Hepatocyte (in vitro differentiated cells): ENCODE data around the gene LDLRAD3. TPM values are rescaled to one million over a fixed set of nuclear protein-coding genes. Genes with fewer than 3 reads are reported as not detected.

Experiments used
- DNase-seq: peaks from one replicate; pipeline ENCODE4 v3.0.0-alpha.2; 2016; ENCODE audit warnings: low spot score
- H2AFZ ChIP-seq: fragments of 200-600 bp; sonication (generic); 2 replicates; pipeline ENCODE4 v1.6.0; 2016; ENCODE audit warnings: antibody characterized with exemption, mild to moderate bottlenecking
- H3K27ac ChIP-seq: fragments of 200-600 bp; sonication (generic); 2 replicates; pipeline ENCODE4 v1.5.1; 2016; ENCODE audit warnings: mild to moderate bottlenecking
- H3K27me3 ChIP-seq: fragments of 200-600 bp; sonication (generic); 2 replicates; pipeline ENCODE4 v1.6.1; 2016
- H3K36me3 ChIP-seq: fragments of 200-600 bp; sonication (generic); replicated peaks from 2 replicates; pipeline ENCODE4 v1.5.1; 2016; ENCODE audit warnings: low read depth; ENCODE audit not compliant: insufficient read depth
- H3K4me1 ChIP-seq: fragments of 200-600 bp; sonication (generic); 2 replicates; pipeline ENCODE4 v1.5.1; 2016; ENCODE audit warnings: mild to moderate bottlenecking, moderate library complexity; ENCODE audit not compliant: insufficient read depth
- H3K4me2 ChIP-seq: fragments of 200-600 bp; sonication (generic); 2 replicates; pipeline ENCODE4 v1.6.0; 2016
- H3K4me3 ChIP-seq: fragments of 200-600 bp; sonication (generic); 2 replicates; pipeline ENCODE4 v1.5.1; 2016; ENCODE audit warnings: mild to moderate bottlenecking
- H3K79me2 ChIP-seq: fragments of 200-600 bp; sonication (generic); 2 replicates; pipeline ENCODE4 v1.6.0; 2017; ENCODE audit warnings: mild to moderate bottlenecking
- H3K9me2 ChIP-seq: fragments of 200-600 bp; sonication (generic); replicated peaks from 2 replicates; pipeline ENCODE4 v1.6.0; 2017; ENCODE audit warnings: mild to moderate bottlenecking; ENCODE audit not compliant: insufficient read depth
- H3K9me3 ChIP-seq: fragments of 200-600 bp; sonication (generic); 2 replicates; pipeline ENCODE4 v1.5.1; 2016; ENCODE audit warnings: low read depth, mild to moderate bottlenecking
- H4K20me1 ChIP-seq: fragments of 200-600 bp; sonication (generic); 2 replicates; pipeline ENCODE4 v1.6.0; 2016; ENCODE audit warnings: mild to moderate bottlenecking; ENCODE audit not compliant: insufficient read depth, poor library complexity, severe bottlenecking
- EZH2 ChIP-seq: fragments of 200-600 bp; sonication (generic); IDR thresholded peaks from 2 replicates; pipeline ENCODE4 v1.6.1; 2016; ENCODE audit warnings: antibody characterized with exemption, mild to moderate bottlenecking, borderline replicate concordance
- EZH2phosphoT487 ChIP-seq: fragments of 200-600 bp; sonication (generic); IDR thresholded peaks from one replicate; pipeline ENCODE4 v1.6.1; 2018; ENCODE audit warnings: antibody characterized with exemption, mild to moderate bottlenecking, low read depth, moderate library complexity; ENCODE audit not compliant: unreplicated experiment, severe bottlenecking
- WGBS: methylation state at CpG from one replicate; pipeline ENCODE4 v1.1.6; 2016; ENCODE audit warnings: low lambda C conversion rate; ENCODE audit errors: missing lambda C conversion rate; 5-methylcytosine and 5-hydroxymethylcytosine counted together
- polyA plus RNA-seq: library from polyadenylated mRNA; unstranded; fragments of >200 nt; fragmentation: Nextera tagmentation; extraction: Ambion mirVana; gene quantifications from 2 replicates; pipeline ENCODE4 v1.2.1, GENCODE V29; 2016
- total RNA-seq: library from RNA; depleted of rRNA; stranded (reverse); fragments of >200 nt; gene quantifications from 2 replicates; pipeline ENCODE4 v1.2.3, GENCODE V29; 2014
- TF ChIP-seq, protein P1 (sequence below): fragments of 200-600 bp; sonication (generic); IDR thresholded peaks from 2 replicates; pipeline ENCODE4 v1.5.1; 2016; ENCODE audit warnings: antibody characterized with exemption, mild to moderate bottlenecking; ENCODE audit not compliant: poor library complexity

The LDLRAD3 gene
- total and polyA plus RNA-seq, 2 experiments from 2014 or later: 12.2 TPM

DNA sequence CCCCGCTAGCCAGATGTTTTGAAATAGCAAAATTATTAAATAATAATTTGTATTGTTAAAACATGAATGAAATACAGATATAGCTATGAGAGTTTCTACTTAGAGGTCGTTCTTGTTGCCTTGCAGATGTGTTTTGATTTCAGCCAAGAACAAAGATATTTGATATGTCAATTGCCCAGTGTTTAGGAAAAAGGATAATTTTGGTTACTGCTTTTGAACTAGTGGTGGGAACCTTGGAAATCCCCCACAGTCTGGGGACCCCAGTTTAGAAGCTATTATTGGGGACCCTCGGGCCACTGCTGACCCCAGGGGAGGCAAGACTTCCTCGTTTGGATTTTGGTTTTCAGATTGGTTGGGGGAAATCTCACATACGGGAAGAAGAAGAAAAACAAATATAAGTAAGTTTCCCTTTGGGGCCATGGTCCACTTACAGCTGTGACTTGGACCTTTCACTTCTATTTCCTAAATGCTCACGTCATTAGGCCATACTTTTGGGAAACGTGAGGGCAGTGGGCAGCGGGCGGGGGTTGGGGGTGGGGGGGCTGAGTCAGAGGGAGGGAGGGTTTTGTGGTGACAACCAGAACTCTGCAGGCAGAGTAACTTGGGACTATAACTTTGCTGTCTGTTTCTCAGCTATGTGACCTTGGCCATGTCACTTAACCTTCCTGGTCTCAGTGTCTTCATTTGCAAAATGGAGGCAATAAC lies 37.0 kb downstream of the LDLRAD3 start:
- no peaks in the 10 kb centered on the region for H3K9me2 ChIP-seq
- no peak overlapping the region for H3K4me2 ChIP-seq
- H3K27ac ChIP-seq: no peak overlapping the region
- TF ChIP-seq EZH2: no peak
- no peak for TF ChIP-seq EZH2phosphoT487
- TF ChIP-seq, protein P1, sequence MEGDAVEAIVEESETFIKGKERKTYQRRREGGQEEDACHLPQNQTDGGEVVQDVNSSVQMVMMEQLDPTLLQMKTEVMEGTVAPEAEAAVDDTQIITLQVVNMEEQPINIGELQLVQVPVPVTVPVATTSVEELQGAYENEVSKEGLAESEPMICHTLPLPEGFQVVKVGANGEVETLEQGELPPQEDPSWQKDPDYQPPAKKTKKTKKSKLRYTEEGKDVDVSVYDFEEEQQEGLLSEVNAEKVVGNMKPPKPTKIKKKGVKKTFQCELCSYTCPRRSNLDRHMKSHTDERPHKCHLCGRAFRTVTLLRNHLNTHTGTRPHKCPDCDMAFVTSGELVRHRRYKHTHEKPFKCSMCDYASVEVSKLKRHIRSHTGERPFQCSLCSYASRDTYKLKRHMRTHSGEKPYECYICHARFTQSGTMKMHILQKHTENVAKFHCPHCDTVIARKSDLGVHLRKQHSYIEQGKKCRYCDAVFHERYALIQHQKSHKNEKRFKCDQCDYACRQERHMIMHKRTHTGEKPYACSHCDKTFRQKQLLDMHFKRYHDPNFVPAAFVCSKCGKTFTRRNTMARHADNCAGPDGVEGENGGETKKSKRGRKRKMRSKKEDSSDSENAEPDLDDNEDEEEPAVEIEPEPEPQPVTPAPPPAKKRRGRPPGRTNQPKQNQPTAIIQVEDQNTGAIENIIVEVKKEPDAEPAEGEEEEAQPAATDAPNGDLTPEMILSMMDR: no peak
- no peaks in the 10 kb centered on the region for H3K27me3 ChIP-seq
- H3K4me1 ChIP-seq: no peaks in the 10 kb centered on the region
- no peaks in the 10 kb centered on the region for H3K36me3 ChIP-seq
- H3K9me3 ChIP-seq: no peaks in the 10 kb centered on the region
- no peaks in the 10 kb centered on the region for H4K20me1 ChIP-seq
- peaks cover 14% of the 10 kb centered on the region for H3K79me2 ChIP-seq
- no peak overlapping the region for H2AFZ ChIP-seq
- WGBS: 81% methylated on average over 9 of the region's 9 CpGs
- H3K4me3 ChIP-seq: no peak overlapping the region
- no peak for DNase-seq

DNA sequence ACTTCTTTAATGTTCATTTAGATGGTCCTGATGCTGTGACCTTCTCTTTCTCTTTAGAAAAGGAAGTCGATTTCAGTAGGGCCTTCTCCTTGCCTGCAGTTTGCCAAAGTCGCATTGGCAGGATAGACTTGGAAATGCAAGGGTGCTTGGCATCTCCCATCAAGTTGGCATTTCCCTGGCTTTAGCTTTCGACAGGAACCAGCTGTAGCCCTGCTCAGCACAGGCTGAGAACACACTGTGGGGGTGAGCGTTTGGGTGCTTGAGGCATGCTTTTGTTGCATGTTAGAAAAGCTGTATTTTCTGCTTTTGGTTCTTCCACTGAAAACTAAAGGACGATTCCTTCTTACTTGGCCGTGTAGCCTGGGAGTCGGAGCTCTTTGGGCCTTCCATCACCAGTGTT lies 37.7 kb downstream of the LDLRAD3 start:
- Histone ChIP-seq H3K4me3 (no peak overlapping the region), H4K20me1 (no peaks in the 10 kb centered on the region)
- 92% methylated on average over 7 of the region's 7 CpGs for WGBS

DNA sequence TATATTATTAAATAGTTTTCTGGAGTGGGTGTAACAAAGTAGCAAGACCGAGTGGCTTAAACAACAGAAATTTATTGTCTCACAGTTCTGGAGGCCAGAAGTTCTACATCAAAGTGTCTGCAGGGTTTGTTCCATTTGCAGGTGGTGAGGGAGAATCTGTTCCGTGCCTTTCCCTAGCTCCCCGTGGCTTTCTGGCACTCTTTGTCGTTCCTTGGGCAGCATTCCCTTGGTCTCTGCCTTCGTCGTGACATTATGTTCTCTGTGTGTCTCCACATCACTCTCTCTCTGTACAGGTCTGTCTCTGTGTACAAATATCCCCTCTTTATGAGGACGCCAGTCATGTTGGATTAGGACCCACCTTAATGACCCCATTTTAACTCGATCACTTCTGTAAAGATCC lies 38.2 kb downstream of the LDLRAD3 start:
- no peak for DNase-seq
- Histone ChIP-seq H3K4me2 (no peak overlapping the region), H3K4me1 (no peaks in the 10 kb centered on the region), H3K27me3 (no peaks in the 10 kb centered on the region), H3K4me3 (no peak overlapping the region), H3K9me2 (no peaks in the 10 kb centered on the region), H3K9me3 (no peaks in the 10 kb centered on the region), H4K20me1 (no peaks in the 10 kb centered on the region), H2AFZ (no peak overlapping the region), H3K36me3 (no peaks in the 10 kb centered on the region), H3K79me2 (peaks cover 18% of the 10 kb centered on the region), H3K27ac (no peak overlapping the region)
- TF ChIP-seq, protein P1: no peak
- TF ChIP-seq EZH2 (no peak), EZH2phosphoT487 (no peak)
- 88% methylated on average over 8 of the region's 8 CpGs for WGBS

More for the DNA sequence above, 37.7 kb downstream of the LDLRAD3 start:
- Histone ChIP-seq H3K4me1 (no peaks in the 10 kb centered on the region), H3K27ac (no peak overlapping the region), H3K27me3 (no peaks in the 10 kb centered on the region), H2AFZ (no peak overlapping the region), H3K9me2 (no peaks in the 10 kb centered on the region), H3K4me2 (no peak overlapping the region), H3K36me3 (no peaks in the 10 kb centered on the region), H3K79me2 (peaks cover 17% of the 10 kb centered on the region), H3K9me3 (no peaks in the 10 kb centered on the region)
- DNase-seq: no peak
- TF ChIP-seq, protein P1: no peak

DNA sequence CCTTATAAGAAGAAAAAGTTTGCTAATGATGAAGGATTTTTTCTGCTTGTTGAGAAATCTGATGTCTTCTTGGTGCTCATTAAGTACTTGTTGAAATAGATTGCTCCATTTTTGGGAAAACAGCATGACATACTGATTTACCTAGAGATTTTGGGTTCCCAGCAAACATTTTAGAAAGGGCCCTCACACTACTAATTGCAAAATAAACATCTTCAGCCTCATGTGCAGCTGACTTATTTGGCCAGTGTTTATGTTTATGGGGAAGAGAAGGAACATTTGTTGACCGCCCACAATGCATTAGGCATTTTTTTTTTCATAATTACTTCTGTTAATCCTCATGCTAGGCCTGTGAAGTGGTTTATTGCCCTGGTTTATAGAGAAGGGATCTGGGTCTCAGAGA lies 40.1 kb downstream of the LDLRAD3 start:
- H3K4me3 ChIP-seq: no peak overlapping the region
- peaks cover 22% of the 10 kb centered on the region for H3K79me2 ChIP-seq
- no peaks in the 10 kb centered on the region for H4K20me1 ChIP-seq
- H3K9me2 ChIP-seq: no peaks in the 10 kb centered on the region
- no peaks in the 10 kb centered on the region for H3K27me3 ChIP-seq
- TF ChIP-seq EZH2phosphoT487 (no peak), EZH2 (no peak)
- TF ChIP-seq, protein P1: no peak
- no peak for DNase-seq
- H2AFZ ChIP-seq: no peak overlapping the region
- H3K4me2 ChIP-seq: no peak overlapping the region
- H3K9me3 ChIP-seq: no peaks in the 10 kb centered on the region
- WGBS: 76% methylated on average over 1 of the region's 1 CpG
- H3K27ac ChIP-seq: no peak overlapping the region
- H3K4me1 ChIP-seq: no peaks in the 10 kb centered on the region
- H3K36me3 ChIP-seq: no peaks in the 10 kb centered on the region
